Endometrial microvascular endothelial cells (primary cell): ENCODE results near the gene RAD18. TPM values are rescaled to one million over a fixed set of nuclear protein-coding genes. Genes with fewer than 3 reads are reported as not detected.

ENCODE experiments used
- in situ Hi-C: cut with HindIII; loops from 2 replicates; pipeline ENCODE4 v1.10.0; 2017; ENCODE audit warnings: low sequenced_read_pairs, low pct_unique_long_range_greater_than_20kb; ENCODE audit errors: inconsistent ontology term
- total RNA-seq: library from RNA; depleted of rRNA; stranded (reverse); fragments of >200 nt; gene quantifications from one replicate; pipeline ENCODE4 v1.2.3, GENCODE V29; 2015; ENCODE audit errors: inconsistent ontology term

RAD18 gene
- total RNA-seq, 1 donor from 2014 or later, result 8.5 TPM

GRCh38 chr3:8968375-8968882 is 5.2 kb upstream of the RAD18 start:
- in situ Hi-C loops, result no loop called here

- in situ Hi-C loops, result no loop called here
Measured at GRCh38 chr3:8967553-8967952, 4.3 kb upstream of the RAD18 start.

- in situ Hi-C loops, result no loop called here
Measured at GRCh38 chr3:8966820-8967348, 3.6 kb upstream of the RAD18 start.

- in situ Hi-C loops, result no loop called here
Measured at GRCh38 chr3:8966150-8966819, 3.0 kb upstream of the RAD18 start.

GRCh38 chr3:8964436-8965370 is 1.4 kb upstream of the RAD18 start:
- in situ Hi-C loops, result no loop called here

- in situ Hi-C loops, result no loop called here
Measured at GRCh38 chr3:8962226-8962861, 928 bp downstream of the RAD18 start.

- in situ Hi-C loops, result no loop called here
Measured at GRCh38 chr3:8959668-8960067, 3.6 kb downstream of the RAD18 start.

- in situ Hi-C loops, result no loop called here
Measured at GRCh38 chr3:8954938-8955763, 8.1 kb downstream of the RAD18 start.

GRCh38 chr3:8953313-8953712 is 10.0 kb downstream of the RAD18 start:
- in situ Hi-C loops, result no loop called here

GRCh38 chr3:8952130-8952529 is 11.1 kb downstream of the RAD18 start:
- in situ Hi-C loops, result no loop called here

- in situ Hi-C loops, result no loop called here
Measured at GRCh38 chr3:8945890-8946600, 17.2 kb downstream of the RAD18 start.

- in situ Hi-C loops, result no loop called here
Measured at GRCh38 chr3:8942746-8943488, 20.4 kb downstream of the RAD18 start.

- in situ Hi-C loops, result no loop called here
Measured at GRCh38 chr3:8942115-8942514, 21.2 kb downstream of the RAD18 start.

- in situ Hi-C loops, result no loop called here
Measured at GRCh38 chr3:8938021-8938420, 25.3 kb downstream of the RAD18 start.

- in situ Hi-C loops, result no loop called here
Measured at GRCh38 chr3:8937064-8938020, 25.9 kb downstream of the RAD18 start.

- in situ Hi-C loops, result no loop called here
Measured at GRCh38 chr3:8932507-8932906, 30.8 kb downstream of the RAD18 start.
